ENCODE measurements around the gene OR1N2. TPM values are rescaled to one million over a fixed set of nuclear protein-coding genes. Genes with fewer than 3 reads are reported as not detected.

Gene OR1N2
- total RNA-seq, 1 experiment from 2014 or later: not detected

- no peak overlapping the region for H3K9ac ChIP-seq (ENCODE audit: low read length)
- H3K36me3 ChIP-seq (ENCODE audit: low read depth, low read length): no peaks in the 10 kb centered on the region
- H3K27ac ChIP-seq (ENCODE audit: low read length): no peak overlapping the region
- H4K20me1 ChIP-seq (ENCODE audit: low read length): no peaks in the 10 kb centered on the region
- no TSS peak for BruUV-seq (replicated peaks)
- TF ChIP-seq EZH2phosphoT487 (IDR thresholded peaks at IDR 0.05; ENCODE audit: borderline replicate concordance, low read length): no peak
- TF ChIP-seq CTCF (conservative IDR thresholded peaks at IDR 0.05; ENCODE audit: low read depth, low read length): no peak
- TF ChIP-seq EZH2 (IDR thresholded peaks at IDR 0.05; ENCODE audit: low read length, unreplicated experiment): no peak
- no peaks in the 10 kb centered on the region for H3K9me3 ChIP-seq (ENCODE audit: low read length)
- no peaks in the 10 kb centered on the region for H3K4me1 ChIP-seq (ENCODE audit: insufficient read depth, low read length)
- no peak overlapping the region for H2AFZ ChIP-seq (ENCODE audit: low read length)
- no peaks in the 10 kb centered on the region for H3K79me2 ChIP-seq (ENCODE audit: low read length)
- intact Hi-C loops (cut with micrococcal nuclease): no loop called here
- no peaks in the 10 kb centered on the region for H3K9me2 ChIP-seq (replicated peaks; ENCODE audit: low read length)
- ATAC-seq (no peak), DNase-seq (no peak)
- H3K4me3 ChIP-seq (ENCODE audit: low read length): no peak overlapping the region
- CTCF ChIA-PET: no interaction called here
- POLR2A ChIA-PET (ENCODE audit: unreplicated experiment): no interaction called here
- peaks cover 35% of the 10 kb centered on the region for H3K27me3 ChIP-seq (ENCODE audit: low read length)
- H3K4me2 ChIP-seq (ENCODE audit: low read length): no peak overlapping the region
- H3F3A ChIP-seq (ENCODE audit: low read length, unreplicated experiment): no peaks in the 10 kb centered on the region
These were observed 34.7 kb upstream of the OR1N2 start for GRCh38 chr9:122518226-122518625.

- DNase-seq: no peak
- ATAC-seq: no peak
- ChIA-PET CTCF (no interaction called here), POLR2A (ENCODE audit: unreplicated experiment) (no interaction called here)
- no peaks in the 10 kb centered on the region for H4K20me1 ChIP-seq (ENCODE audit: low read length)
- no peak for TF ChIP-seq EZH2 (IDR thresholded peaks at IDR 0.05; ENCODE audit: low read length, unreplicated experiment)
- no peak for TF ChIP-seq EZH2phosphoT487 (IDR thresholded peaks at IDR 0.05; ENCODE audit: borderline replicate concordance, low read length)
- no peak for TF ChIP-seq CTCF (conservative IDR thresholded peaks at IDR 0.05; ENCODE audit: low read depth, low read length)
- no peak within 1 kb of the TSS for H3K4me3 ChIP-seq (ENCODE audit: low read length)
- peaks cover 34% of the 10 kb centered on the region for H3K27me3 ChIP-seq (ENCODE audit: low read length)
- no peaks in the 10 kb centered on the region for H3K4me1 ChIP-seq (ENCODE audit: insufficient read depth, low read length)
- H3K36me3 ChIP-seq (ENCODE audit: low read depth, low read length): no peaks in the 10 kb centered on the region
- intact Hi-C loops (cut with micrococcal nuclease): no loop called here
- no peaks in the 10 kb centered on the region for H3K9me3 ChIP-seq (ENCODE audit: low read length)
- BruUV-seq (replicated peaks): no TSS peak
- no peak within 1 kb of the TSS for H3K9ac ChIP-seq (ENCODE audit: low read length)
- no peak within 1 kb of the TSS for H3K27ac ChIP-seq (ENCODE audit: low read length)
- H3K9me2 ChIP-seq (replicated peaks; ENCODE audit: low read length): no peaks in the 10 kb centered on the region
- no peaks in the 10 kb centered on the region for H3F3A ChIP-seq (ENCODE audit: low read length, unreplicated experiment)
- H2AFZ ChIP-seq (ENCODE audit: low read length): no peak within 1 kb of the TSS
- no peaks in the 10 kb centered on the region for H3K79me2 ChIP-seq (ENCODE audit: low read length)
- no peak within 1 kb of the TSS for H3K4me2 ChIP-seq (ENCODE audit: low read length)
These were observed 34.1 kb upstream of the OR1N2 start, which contains the start of gene OR1J4 for GRCh38 chr9:122518841-122519240. Gene OR1J4 (plus strand): TSS chr9:122519141. CDS start chr9:122519141, 0 bp downstream.

DNA sequence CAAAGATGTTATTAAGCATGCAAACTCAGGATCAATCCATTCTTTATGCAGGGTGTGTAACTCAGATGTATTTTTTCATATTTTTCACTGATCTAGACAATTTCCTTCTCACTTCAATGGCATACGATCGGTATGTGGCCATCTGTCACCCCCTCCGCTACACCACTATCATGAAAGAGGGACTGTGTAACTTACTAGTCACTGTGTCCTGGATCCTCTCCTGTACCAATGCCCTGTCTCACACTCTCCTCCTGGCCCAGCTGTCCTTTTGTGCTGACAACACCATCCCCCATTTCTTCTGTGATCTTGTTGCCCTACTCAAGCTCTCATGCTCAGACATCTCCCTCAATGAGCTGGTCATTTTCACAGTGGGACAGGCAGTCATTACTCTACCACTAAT, 33.5 kb upstream of the OR1N2 start:
- Histone ChIP-seq H3K9me3 (ENCODE audit: low read length) (no peaks in the 10 kb centered on the region), H3K27me3 (ENCODE audit: low read length) (peaks cover 32% of the 10 kb centered on the region), H3K9me2 (replicated peaks; ENCODE audit: low read length) (no peaks in the 10 kb centered on the region), H3K4me2 (ENCODE audit: low read length) (no peak overlapping the region), H4K20me1 (ENCODE audit: low read length) (no peaks in the 10 kb centered on the region), H2AFZ (ENCODE audit: low read length) (no peak overlapping the region), H3K36me3 (ENCODE audit: low read depth, low read length) (no peaks in the 10 kb centered on the region), H3K4me1 (ENCODE audit: insufficient read depth, low read length) (no peaks in the 10 kb centered on the region), H3F3A (ENCODE audit: low read length, unreplicated experiment) (no peaks in the 10 kb centered on the region), H3K9ac (ENCODE audit: low read length) (no peak overlapping the region), H3K4me3 (ENCODE audit: low read length) (no peak overlapping the region), H3K27ac (ENCODE audit: low read length) (no peak overlapping the region), H3K79me2 (ENCODE audit: low read length) (no peaks in the 10 kb centered on the region)
- no peak for DNase-seq
- POLR2A ChIA-PET (ENCODE audit: unreplicated experiment): no interaction called here
- CTCF ChIA-PET: no interaction called here
- no TSS peak for BruUV-seq (replicated peaks)
- TF ChIP-seq EZH2 (IDR thresholded peaks at IDR 0.05; ENCODE audit: low read length, unreplicated experiment): no peak
- TF ChIP-seq EZH2phosphoT487 (IDR thresholded peaks at IDR 0.05; ENCODE audit: borderline replicate concordance, low read length): no peak
- no peak for TF ChIP-seq CTCF (conservative IDR thresholded peaks at IDR 0.05; ENCODE audit: low read depth, low read length)
- ATAC-seq: no peak
- intact Hi-C loops (cut with micrococcal nuclease): no loop called here
